HepG2 (cell line): ENCODE measurements around the gene NRL. TPM values are rescaled to one million over a fixed set of nuclear protein-coding genes. Genes with fewer than 3 reads are reported as not detected.
A peak's percentile ranks its signal among the peaks of the same experiment; 100 is the strongest.

Experiments
- CEBPG ChIP-seq: IDR thresholded peaks from 2 replicates; pipeline ENCODE4 v1.6.1; 2016
- IKZF5 ChIP-seq: IDR thresholded peaks from 2 replicates; pipeline ENCODE4 v1.6.1; 2018; ENCODE audit warnings: missing genetic modification reagents, mild to moderate bottlenecking, missing compliant biosample characterization
- JARID2 ChIP-seq: sonication (generic); formaldehyde crosslinking; IDR thresholded peaks from 2 replicates; pipeline ENCODE4 v1.8.1; 2023; ENCODE audit warnings: missing genetic modification reagents, inconsistent platforms; ENCODE audit not compliant: insufficient replicate concordance
- KDM3A ChIP-seq: IDR thresholded peaks from 2 replicates; pipeline ENCODE4 v1.6.1; 2018; ENCODE audit warnings: low read depth, missing compliant biosample characterization
- NPAS2 ChIP-seq: sonication (generic); formaldehyde crosslinking; IDR thresholded peaks from 2 replicates; pipeline ENCODE4 v1.8.0; 2022; ENCODE audit warnings: mild to moderate bottlenecking, missing genetic modification reagents, borderline replicate concordance
- POGK ChIP-seq: sonication (generic); formaldehyde crosslinking; conservative IDR thresholded peaks from 2 replicates; pipeline ENCODE4 v1.8.0; 2022; ENCODE audit warnings: mild to moderate bottlenecking, moderate library complexity, missing genetic modification reagents
- SAFB2 ChIP-seq: sonication (generic); formaldehyde crosslinking; IDR thresholded peaks from 2 replicates; pipeline ENCODE4 v1.5.1; 2020; ENCODE audit warnings: missing genetic modification reagents, low read depth, mild to moderate bottlenecking, borderline replicate concordance
- SNAPC4 ChIP-seq: sonication (generic); formaldehyde crosslinking; IDR thresholded peaks from 2 replicates; pipeline ENCODE4 v1.4.0; 2020; ENCODE audit warnings: mild to moderate bottlenecking, missing genetic modification reagents
- ZBTB34 ChIP-seq: sonication (generic); formaldehyde crosslinking; IDR thresholded peaks from 2 replicates; pipeline ENCODE4 v1.8.0; 2022; ENCODE audit warnings: mild to moderate bottlenecking, missing genetic modification reagents
- ZC3H13 ChIP-seq: sonication (generic); formaldehyde crosslinking; IDR thresholded peaks from 2 replicates; pipeline ENCODE4 v1.8.1; 2023; ENCODE audit warnings: mild to moderate bottlenecking, missing genetic modification reagents, moderate library complexity
- ZNF230 ChIP-seq: sonication (generic); formaldehyde crosslinking; IDR thresholded peaks from 2 replicates; pipeline ENCODE4 v1.4.0; 2020; ENCODE audit warnings: mild to moderate bottlenecking, missing genetic modification reagents
- ZNF282 ChIP-seq: fragments of 450-650 bp; IDR thresholded peaks from 2 replicates; pipeline ENCODE4 v1.6.1; 2018; ENCODE audit not compliant: partially characterized antibody
- ZNF331 ChIP-seq: sonication (generic); formaldehyde crosslinking; IDR thresholded peaks from 2 replicates; pipeline ENCODE4 v1.4.0; 2020; ENCODE audit warnings: missing genetic modification reagents
- ZNF335 ChIP-seq: sonication (generic); formaldehyde crosslinking; IDR thresholded peaks from 2 replicates; pipeline ENCODE4 v1.4.0; 2020; ENCODE audit warnings: missing genetic modification reagents
- ZNF343 ChIP-seq: sonication (generic); formaldehyde crosslinking; IDR thresholded peaks from 2 replicates; pipeline ENCODE4 v1.4.0; 2020; ENCODE audit warnings: mild to moderate bottlenecking, missing genetic modification reagents
- ZNF605 ChIP-seq: sonication (generic); formaldehyde crosslinking; IDR thresholded peaks from 2 replicates; pipeline ENCODE4 v1.8.0; 2022; ENCODE audit warnings: mild to moderate bottlenecking, missing genetic modification reagents
- ZNF639 ChIP-seq: conservative IDR thresholded peaks from 2 replicates; pipeline ENCODE4 v1.6.1; 2018; ENCODE audit warnings: missing genetic modification reagents
- ZSCAN12 ChIP-seq: sonication (generic); formaldehyde crosslinking; IDR thresholded peaks from 2 replicates; pipeline ENCODE4 v1.9.0; 2021; ENCODE audit warnings: mild to moderate bottlenecking, missing genetic modification reagents
- polyA plus RNA-seq, 8 experiments: library from polyadenylated mRNA; depleted of rRNA in 3 of 8; stranded (reverse) in 7 of 8; unstranded in 1 of 8; fragments of >200 nt; fragmentation: Illumina TruSeq in 4 of 8; extraction: Trizol in 4 of 8; gene quantifications; 2 replicates each; pipeline versions ENCODE4 v1.2.1 to v1.2.3, GENCODE V29; 2011 to 2016; ENCODE audit warnings: low read depth in 4 of 8, missing spikeins in 1 of 8, mixed read lengths in 1 of 8; ENCODE audit not compliant: insufficient read depth in 1 of 8
- total RNA-seq, 5 experiments: library from RNA; depleted of rRNA; stranded (reverse); fragments of >200 nt; fragmentation: Illumina TruSeq; extraction: Trizol; gene quantifications; 2 replicates each; pipeline ENCODE4 v1.2.3, GENCODE V29; 2016; ENCODE audit warnings: low read depth in 1 of 5

The NRL gene
- total and polyA plus RNA-seq, 2 of the 13 experiments (the other 11 are each of a cell fraction or from before 2014, with no cell fraction given): 2.5 to 4.7 TPM

- no peak for TF ChIP-seq ZBTB34 (CRISPR knock-in tag)
- TF ChIP-seq ZNF335 (CRISPR knock-in tag): peak; percentile 80
- TF ChIP-seq SAFB2 (CRISPR knock-in tag): no peak; the same call in none of the 2 replicates
- TF ChIP-seq CEBPG: peak; percentile 16; the same call in 1 of the 2 replicates
- no peak for TF ChIP-seq ZC3H13 (CRISPR knock-in tag)
- TF ChIP-seq POGK: peak; percentile 79
- TF ChIP-seq ZNF639 (CRISPR knock-in tag): peak; percentile 78
- TF ChIP-seq IKZF5 (CRISPR knock-in tag): peak; percentile 95
- TF ChIP-seq NPAS2 (CRISPR knock-in tag): no peak
- 0 out of 2 replicates have a peak, but pooled peaks have one; percentile 77 for TF ChIP-seq SNAPC4 (CRISPR knock-in tag)
- TF ChIP-seq ZNF230 (CRISPR knock-in tag): peak; percentile 3
- peak; percentile 9 for TF ChIP-seq JARID2 (CRISPR knock-in tag)
- peak; percentile 93 for TF ChIP-seq ZNF331 (CRISPR knock-in tag)
- no peak for TF ChIP-seq ZNF343 (CRISPR knock-in tag)
- TF ChIP-seq ZNF605 (CRISPR knock-in tag): peak; percentile 89
- peak; percentile 73; the same call in 1 of the 2 replicates for TF ChIP-seq ZSCAN12 (CRISPR knock-in tag)
- peak; percentile 58; the same call in 1 of the 2 replicates for TF ChIP-seq KDM3A (CRISPR knock-in tag)
- TF ChIP-seq ZNF282: no peak
These were observed 21.3 kb upstream of the NRL start, which contains the start of gene PSME1 (continued) for GRCh38 chr14:24135834-24136683.
